AG09319 (cell line): ENCODE measurements around the gene NRF1.
"Not testable (repeated sequence)": the region's sequence is repeated elsewhere in the genome, so short reads cannot be mapped to it uniquely, and the experiment has no call there.

Source experiments
- DNase-seq: peaks from one replicate; pipeline ENCODE4 v3.0.0-alpha.2; 2010; ENCODE audit warnings: low read depth; ENCODE audit errors: extremely low read depth
- TF ChIP-seq, protein P1 (sequence below): IDR thresholded peaks from 2 replicates; pipeline ENCODE4 v1.5.1; 2011; ENCODE audit warnings: low read depth, mild to moderate bottlenecking, inconsistent platforms, low read length, moderate library complexity

Gene NRF1

DNA sequence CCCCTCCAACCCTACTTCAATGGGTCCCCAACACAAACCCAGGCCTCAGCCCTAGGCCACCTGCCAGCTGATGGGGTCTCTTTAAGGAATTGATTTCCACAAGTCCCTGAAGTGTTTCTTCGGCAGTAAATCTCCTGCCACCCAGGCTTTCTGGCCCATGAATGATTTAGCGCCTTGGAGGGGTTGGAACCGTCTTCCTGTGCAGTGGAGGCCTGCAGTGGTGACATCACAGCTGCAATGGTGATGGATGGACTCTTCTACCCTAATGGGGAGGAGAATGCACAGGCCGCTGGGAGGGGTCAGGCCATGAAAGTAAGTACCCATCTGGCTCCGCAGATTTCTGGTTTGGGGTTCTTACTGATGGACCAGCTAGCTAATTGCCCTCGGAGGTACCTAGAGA, 177.5 kb downstream of the NRF1 start:
- TF ChIP-seq, protein P1, sequence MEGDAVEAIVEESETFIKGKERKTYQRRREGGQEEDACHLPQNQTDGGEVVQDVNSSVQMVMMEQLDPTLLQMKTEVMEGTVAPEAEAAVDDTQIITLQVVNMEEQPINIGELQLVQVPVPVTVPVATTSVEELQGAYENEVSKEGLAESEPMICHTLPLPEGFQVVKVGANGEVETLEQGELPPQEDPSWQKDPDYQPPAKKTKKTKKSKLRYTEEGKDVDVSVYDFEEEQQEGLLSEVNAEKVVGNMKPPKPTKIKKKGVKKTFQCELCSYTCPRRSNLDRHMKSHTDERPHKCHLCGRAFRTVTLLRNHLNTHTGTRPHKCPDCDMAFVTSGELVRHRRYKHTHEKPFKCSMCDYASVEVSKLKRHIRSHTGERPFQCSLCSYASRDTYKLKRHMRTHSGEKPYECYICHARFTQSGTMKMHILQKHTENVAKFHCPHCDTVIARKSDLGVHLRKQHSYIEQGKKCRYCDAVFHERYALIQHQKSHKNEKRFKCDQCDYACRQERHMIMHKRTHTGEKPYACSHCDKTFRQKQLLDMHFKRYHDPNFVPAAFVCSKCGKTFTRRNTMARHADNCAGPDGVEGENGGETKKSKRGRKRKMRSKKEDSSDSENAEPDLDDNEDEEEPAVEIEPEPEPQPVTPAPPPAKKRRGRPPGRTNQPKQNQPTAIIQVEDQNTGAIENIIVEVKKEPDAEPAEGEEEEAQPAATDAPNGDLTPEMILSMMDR: no peak
- DNase-seq: no peak

DNA sequence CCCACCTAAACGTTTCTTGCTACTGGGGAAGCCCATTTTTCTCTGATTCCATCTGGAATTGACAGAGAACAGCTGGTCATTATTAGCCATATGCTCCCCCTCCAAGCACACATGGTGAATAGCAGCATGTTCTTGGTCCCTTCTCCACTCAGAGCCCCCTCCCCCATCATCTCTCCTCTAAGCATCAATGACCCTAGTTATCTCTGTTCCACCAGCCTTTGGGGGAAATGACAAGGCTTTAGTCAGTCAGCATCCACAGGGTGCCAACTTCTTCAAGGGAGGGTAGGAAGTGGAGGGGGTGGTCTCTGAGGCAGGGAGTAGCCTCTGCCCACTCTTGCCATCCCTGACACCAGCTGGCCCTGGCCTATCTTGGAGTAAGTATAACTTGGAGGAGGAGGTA, 178.1 kb downstream of the NRF1 start:
- DNase-seq: no peak
- TF ChIP-seq, protein P1: no peak

DNA sequence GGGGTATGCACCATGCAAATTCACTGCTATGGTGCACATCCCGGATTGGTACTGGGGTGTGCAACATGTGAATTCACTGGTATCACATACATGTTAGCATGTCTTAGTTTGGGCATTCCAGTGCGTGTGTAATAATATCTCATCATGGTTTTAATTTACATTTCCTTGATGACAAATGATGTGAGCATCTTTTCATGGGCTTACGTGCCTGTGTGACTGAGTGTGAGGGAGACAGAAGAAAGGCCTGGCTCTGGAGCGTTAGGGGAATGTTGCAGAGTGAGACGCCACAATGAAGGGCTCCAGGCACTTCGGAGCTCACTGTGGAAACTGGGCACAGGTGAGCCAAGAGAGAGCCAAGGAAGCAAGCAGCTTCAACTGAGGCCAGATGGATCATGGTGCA, 178.6 kb downstream of the NRF1 start:
- TF ChIP-seq, protein P1: no peak
- no peak for DNase-seq

DNA sequence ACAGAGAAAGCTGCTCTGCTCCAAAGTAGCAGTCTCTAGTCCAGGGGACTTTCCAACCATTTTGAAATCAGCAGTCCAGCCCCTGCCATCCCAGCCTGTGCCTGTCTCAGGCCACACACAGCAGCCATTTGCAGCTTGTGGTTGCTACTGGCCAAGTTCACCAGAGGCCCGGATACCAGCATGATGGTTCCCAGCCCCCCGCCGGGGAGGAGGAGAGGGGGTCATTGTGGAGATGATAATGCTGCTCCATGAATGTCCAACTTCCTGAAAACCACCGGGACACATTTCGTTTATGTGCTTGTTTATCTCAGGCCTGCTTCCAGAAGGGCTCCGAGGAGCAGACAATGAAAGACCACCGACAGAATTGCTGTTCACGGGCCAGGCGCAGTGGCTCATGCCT, 181.2 kb downstream of the NRF1 start:
- no peak for DNase-seq

DNA sequence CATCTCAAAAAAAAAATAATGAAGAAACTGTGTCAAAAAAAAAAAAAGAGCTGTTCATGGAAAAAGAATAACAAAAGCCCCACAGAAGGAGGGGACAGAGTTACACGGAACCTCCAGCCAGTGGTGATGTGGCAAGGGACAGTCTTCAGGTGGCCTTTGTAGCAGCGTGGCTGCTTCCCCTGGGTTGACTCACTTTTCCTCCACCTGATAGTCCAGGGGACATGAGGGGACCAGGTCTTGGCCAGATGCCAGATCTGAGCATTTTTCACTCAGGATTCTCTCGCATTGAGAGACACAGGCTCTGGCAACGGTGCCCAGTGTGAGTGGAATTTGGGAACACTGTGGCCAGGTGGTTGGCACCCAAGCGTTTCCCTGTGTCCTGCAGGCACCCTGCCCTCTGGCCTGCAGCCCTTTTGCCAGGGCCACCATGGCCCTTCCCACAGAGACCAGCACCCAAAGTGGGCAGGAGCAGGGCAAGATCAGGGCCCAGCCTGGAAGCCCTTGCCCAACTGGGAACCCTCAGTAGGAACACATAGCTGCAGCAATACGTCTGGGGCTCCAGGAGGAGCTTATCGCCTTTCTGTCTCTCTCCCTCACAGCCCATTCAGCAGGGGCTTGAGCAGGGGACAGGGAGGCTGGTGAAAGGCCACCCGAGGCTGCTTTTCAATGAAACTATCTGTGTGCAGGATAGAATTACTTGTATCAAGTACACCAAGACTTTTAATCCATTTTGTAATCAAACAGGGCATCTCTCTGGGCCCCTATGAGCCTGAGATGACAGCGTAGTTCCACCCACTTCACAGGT, 182.2 kb downstream of the NRF1 start:
- TF ChIP-seq, protein P1: no peak
- DNase-seq: no peak

More for the DNA sequence above, 181.2 kb downstream of the NRF1 start:
- TF ChIP-seq, protein P1: no peak

DNA sequence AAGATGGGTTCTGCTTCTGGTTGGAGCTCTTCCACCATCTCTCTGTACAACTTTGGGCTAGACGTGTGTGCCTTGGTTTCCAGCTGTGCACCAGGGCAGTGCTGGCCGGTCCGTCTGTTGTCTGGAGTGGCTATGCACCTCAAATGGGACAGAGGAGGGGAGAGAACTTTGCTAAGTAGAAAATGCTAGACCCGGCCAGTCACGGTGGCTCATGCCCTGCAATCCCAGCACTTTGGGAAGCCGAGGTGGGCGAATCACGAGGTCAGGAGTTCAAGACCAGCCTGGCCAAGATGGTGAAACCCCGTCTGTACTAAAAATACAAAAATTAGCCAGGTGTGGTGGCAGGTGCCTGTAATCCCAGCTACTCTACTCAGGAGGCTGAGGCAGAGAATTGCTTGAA, 182.9 kb downstream of the NRF1 start:
- not testable (repeated sequence) for DNase-seq

DNA sequence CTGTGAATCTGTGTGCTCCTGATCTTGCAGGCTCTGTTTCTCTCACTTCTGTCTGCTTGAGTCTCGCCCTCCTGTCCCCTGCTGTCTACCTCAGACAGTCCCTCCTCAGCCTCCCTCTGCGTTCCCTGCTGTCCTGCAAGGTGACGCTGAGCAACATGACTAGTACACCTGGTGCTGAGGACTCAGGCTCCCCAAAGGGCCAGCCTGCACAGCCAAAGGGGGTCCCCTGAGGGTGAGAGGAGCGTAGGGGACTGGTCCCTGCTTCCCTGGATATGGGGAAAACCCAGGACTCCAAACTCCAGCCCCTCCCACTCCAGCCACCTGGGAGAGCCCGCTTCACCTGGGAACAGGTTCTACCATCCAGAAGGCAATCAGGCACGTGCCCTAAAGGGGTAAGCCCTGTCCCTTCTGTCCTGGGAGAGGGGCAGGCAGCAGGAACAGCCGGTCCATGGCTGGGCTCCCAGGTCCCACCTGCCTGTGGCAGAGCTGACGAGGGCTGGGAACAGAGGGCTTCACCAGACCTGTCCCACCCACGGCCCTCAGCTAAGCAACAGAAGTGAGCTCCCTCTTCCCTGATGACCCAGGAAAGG, 184.8 kb downstream of the NRF1 start:
- no peak for DNase-seq

More for the DNA sequence above, 184.8 kb downstream of the NRF1 start:
- TF ChIP-seq, protein P1: no peak
